ENCODE data around the gene TRAM2. TPM values are rescaled to one million over a fixed set of nuclear protein-coding genes. Genes with fewer than 3 reads are reported as not detected.

TRAM2 gene
- total RNA-seq, 1 experiment from 2014 or later = 21.3 TPM

- CTCF ChIA-PET = no interaction called here
These were observed 66.7 kb downstream of the TRAM2 start for GRCh38 chr6:52510213-52510562.

More at GRCh38 chr6:52510213-52510562, 66.7 kb downstream of the TRAM2 start:
- Histone ChIP-seq H3K9me3 (ENCODE audit: control insufficient read depth in 1 of 2, insufficient read depth in 1 of 2, low read depth in 1 of 2, low read length in 2 of 2) (no peaks in the 10 kb centered on the region), H3K4me1 (ENCODE audit: control insufficient read depth in 1 of 2, insufficient read depth in 2 of 2, low read length in 2 of 2) (peaks cover 30 to 60% of the 10 kb centered on the region in 2 experiments), H3K79me2 (ENCODE audit: insufficient read depth, low read length) (no peaks in the 10 kb centered on the region), H4K20me1 (ENCODE audit: insufficient read depth) (no peaks in the 10 kb centered on the region), H2AFZ (ENCODE audit: low read depth, low read length, poor library complexity, severe bottlenecking) (no peak overlapping the region), H3K4me2 (ENCODE audit: low read length) (no peak overlapping the region), H3K27ac (ENCODE audit: low read depth, low read length) (no peak overlapping the region), H3K9ac (ENCODE audit: low read length) (no peak overlapping the region), H3K4me3 (replicated peaks in 1 of 2; ENCODE audit: low read depth in 1 of 2, low read length in 2 of 2) (no peak overlapping the region), H3K36me3 (ENCODE audit: control insufficient read depth in 1 of 2, insufficient read depth in 2 of 2, low read length in 2 of 2) (peaks cover 0 to 11% of the 10 kb centered on the region in 2 experiments; a peak in 1 of 4 replicates), H3K27me3 (ENCODE audit: insufficient read depth, low read length) (no peaks in the 10 kb centered on the region), H3K9me2 (ENCODE audit: insufficient read depth) (no peaks in the 10 kb centered on the region)
- no peak for TF ChIP-seq ELF1 (IDR thresholded peaks at IDR 0.05; ENCODE audit: borderline replicate concordance, low read depth)
- no peak for TF ChIP-seq SP1 (IDR thresholded peaks at IDR 0.05; ENCODE audit: low read depth)
- TF ChIP-seq SRF (IDR thresholded peaks at IDR 0.05; ENCODE audit: low read depth) = no peak
- no peak for TF ChIP-seq POLR2A (IDR thresholded peaks at IDR 0.05; ENCODE audit: borderline replicate concordance, extremely low read depth, insufficient read depth, insufficient read length)
- TF ChIP-seq ZNF274 (IDR thresholded peaks at IDR 0.05; ENCODE audit: low read depth, low read length) = no peak
- TF ChIP-seq REST (IDR thresholded peaks at IDR 0.05; ENCODE audit: low read depth) = no peak
- TF ChIP-seq FOSL1 (IDR thresholded peaks at IDR 0.05; ENCODE audit: low read depth) = no peak
- TF ChIP-seq CTCF (IDR thresholded peaks at IDR 0.05 in 2 of 3, conservative IDR thresholded peaks at IDR 0.05 in 1 of 3; ENCODE audit: borderline replicate concordance in 1 of 3, insufficient read depth in 1 of 3, low read depth in 2 of 3, low read length in 2 of 3) = no peak
- TF ChIP-seq MAX (IDR thresholded peaks at IDR 0.05) = no peak
- no peak for TF ChIP-seq TCF7L2 (IDR thresholded peaks at IDR 0.05; ENCODE audit: borderline replicate concordance, extremely low read depth, insufficient read depth, insufficient read length)
- no peak for TF ChIP-seq SIN3A (IDR thresholded peaks at IDR 0.05; ENCODE audit: low read depth)
- TF ChIP-seq CBX3 (IDR thresholded peaks at IDR 0.05; ENCODE audit: low read depth) = no peak
- TF ChIP-seq YY1 (IDR thresholded peaks at IDR 0.05; ENCODE audit: extremely low read depth, insufficient replicate concordance, low read depth, low read length) = no peak
- TF ChIP-seq POLR2AphosphoS5 (IDR thresholded peaks at IDR 0.05; ENCODE audit: low read depth, low read length) = no peak
- no peak for TF ChIP-seq CEBPB (IDR thresholded peaks at IDR 0.05; ENCODE audit: low read depth)
- TF ChIP-seq EZH2 (IDR thresholded peaks at IDR 0.05) = no peak
- RAD21 ChIA-PET (ENCODE audit: low non-redundant PET in 1 of 2, low total read pairs in 2 of 2, uncharacterized antibody in 2 of 2, unreplicated experiment in 2 of 2) = no interaction called here
- DNase-seq (ENCODE audit: low read depth, low spot score) (no peak), ATAC-seq (no peak)
- POLR2A ChIA-PET = no interaction called here
- intact Hi-C loops (cut with micrococcal nuclease) = loop anchor here (10.0 kb wide), 1 partner anchor 225 kb away; the partner anchor contains the start of gene MCM3
- no TSS peak for BruUV-seq (replicated peaks)
